Hematopoietic multipotent progenitor cell treated with erythropoietin and hydrocortisone succinate and interleukin-3 and kit ligand, for 6 days (in vitro differentiated cells): ENCODE results near the gene SS18L1.
"Not testable (repeated sequence)": the region's sequence is repeated elsewhere in the genome, so short reads cannot be mapped to it uniquely, and the experiment has no call there.

Experiments
- DNase-seq: peaks from one replicate; pipeline ENCODE4 v3.0.0-alpha.2; 2015

SS18L1 gene

GRCh38 chr20:62143081-62143956 is at the start of gene SS18L1, which contains the start of gene PSMA7:
Gene SS18L1, plus strand, starts transcription at chr20:62143769. Its CDS starts 52 bp downstream, at chr20:62143821.
Gene PSMA7, minus strand, starts transcription at chr20:62143394. Its CDS starts 91 bp downstream, at chr20:62143303.
- DNase-seq: peak; percentile 94

GRCh38 chr20:62096421-62097380 is 46.9 kb upstream of the SS18L1 start:
- DNase-seq: no peak

- no peak for DNase-seq
These were observed 45.6 kb upstream of the SS18L1 start for GRCh38 chr20:62097881-62098407.

GRCh38 chr20:62101078-62101477 is 42.5 kb upstream of the SS18L1 start:
- no peak for DNase-seq

- no peak for DNase-seq
These were observed 39.9 kb upstream of the SS18L1 start for GRCh38 chr20:62103508-62104233.

GRCh38 chr20:62104234-62104789 is 39.3 kb upstream of the SS18L1 start:
- DNase-seq: no peak

GRCh38 chr20:62104791-62105345 is 38.7 kb upstream of the SS18L1 start:
- no peak for DNase-seq

- DNase-seq: no peak
These were observed 38.0 kb upstream of the SS18L1 start for GRCh38 chr20:62105592-62105991.

- DNase-seq: no peak
These were observed 32.4 kb upstream of the SS18L1 start for GRCh38 chr20:62111148-62111547.

GRCh38 chr20:62112368-62112767 is 31.2 kb upstream of the SS18L1 start:
- DNase-seq: no peak

- DNase-seq: no peak
These were observed 28.7 kb upstream of the SS18L1 start for GRCh38 chr20:62114894-62115293.

- not testable (repeated sequence) for DNase-seq
These were observed 27.7 kb upstream of the SS18L1 start for GRCh38 chr20:62115800-62116407.

- DNase-seq: no peak
These were observed 26.8 kb upstream of the SS18L1 start for GRCh38 chr20:62116558-62117361.

GRCh38 chr20:62117362-62117646 is 26.3 kb upstream of the SS18L1 start:
- DNase-seq: peak; percentile 32

GRCh38 chr20:62117658-62118057 is 25.9 kb upstream of the SS18L1 start:
- no peak for DNase-seq

- DNase-seq: no peak
These were observed 25.2 kb upstream of the SS18L1 start for GRCh38 chr20:62118113-62119043.

- DNase-seq: no peak
These were observed 24.5 kb upstream of the SS18L1 start for GRCh38 chr20:62119115-62119514.

GRCh38 chr20:62119591-62120364 is 23.8 kb upstream of the SS18L1 start:
- no peak for DNase-seq

GRCh38 chr20:62120365-62120762 is 23.2 kb upstream of the SS18L1 start:
- DNase-seq: no peak
